OCI-LY3 (cell line): Measurements from ENCODE around the gene ADARB2.
A peak's percentile ranks its signal among the peaks of the same experiment; 100 is the strongest.

ENCODE experiments used
- H2AFZ ChIP-seq: fragments of 200-600, 300-600 bp; shearing (Covaris generic); 2 replicates; pipeline ENCODE4 v1.6.0; 2014; ENCODE audit warnings: antibody characterized with exemption, low read depth, low read length
- H3K27ac ChIP-seq: fragments of 200-600, 300-600 bp; sonication (generic); 2 replicates; pipeline ENCODE4 v1.5.1; 2014; ENCODE audit warnings: mild to moderate bottlenecking, low read length, moderate library complexity, mixed read lengths
- H3K27me3 ChIP-seq: fragments of 200-600, 300-600 bp; sonication (generic); 2 replicates; pipeline ENCODE4 v1.6.1; 2014; ENCODE audit warnings: low read depth, low read length, mixed read lengths
- H3K36me3 ChIP-seq: fragments of 200-600, 300-600 bp; sonication (generic); replicated peaks from 2 replicates; pipeline ENCODE3; 2014; ENCODE audit warnings: low read depth, low read length, mixed read lengths
- H3K4me1 ChIP-seq: fragments of 300-600, 200-600 bp; sonication (generic); 2 replicates; pipeline ENCODE4 v1.6.1; 2014; ENCODE audit warnings: low read length, mixed read lengths
- H3K4me2 ChIP-seq: fragments of 200-600, 300-600 bp; sonication (generic); 2 replicates; pipeline ENCODE4 v1.6.1; 2014; ENCODE audit warnings: low read length, mixed read lengths
- H3K4me3 ChIP-seq: fragments of 300-600, 200-600 bp; sonication (generic); 2 replicates; pipeline ENCODE4 v1.5.1; 2014; ENCODE audit warnings: antibody characterized with exemption, mild to moderate bottlenecking, low read length, moderate library complexity
- H3K79me2 ChIP-seq: fragments of 300-600, 200-600 bp; shearing (Covaris generic); 2 replicates; pipeline ENCODE4 v1.6.1; 2014; ENCODE audit warnings: mild to moderate bottlenecking, low read length, mixed read lengths
- H3K9ac ChIP-seq: fragments of 300-600, 200-600 bp; shearing (Covaris generic); 2 replicates; pipeline ENCODE4 v1.6.0; 2014; ENCODE audit warnings: mild to moderate bottlenecking, low read length, moderate library complexity
- H3K9me3 ChIP-seq: fragments of 200-600, 300-600 bp; shearing (Covaris generic); 2 replicates; pipeline ENCODE4 v1.6.1; 2014; ENCODE audit warnings: low read length, mixed read lengths; ENCODE audit not compliant: insufficient read depth
- H4K20me1 ChIP-seq: fragments of 200-600, 300-600 bp; sonication (generic); 2 replicates; pipeline ENCODE4 v1.6.1; 2016; ENCODE audit warnings: low read length, mixed read lengths; ENCODE audit not compliant: insufficient read depth
- EZH2phosphoT487 ChIP-seq: fragments of 200-600 bp; shearing (Covaris generic); IDR thresholded peaks from 2 replicates; pipeline ENCODE4 v1.6.1; 2018; ENCODE audit warnings: antibody characterized with exemption, mixed run types, low read depth
- TF ChIP-seq, protein P1 (sequence below): fragments of 200-600, 300-600 bp; sonication (generic); IDR thresholded peaks from 2 replicates; pipeline ENCODE4 v1.5.1; 2014; ENCODE audit warnings: antibody characterized with exemption, low read length, low read depth

ADARB2 gene

DNA sequence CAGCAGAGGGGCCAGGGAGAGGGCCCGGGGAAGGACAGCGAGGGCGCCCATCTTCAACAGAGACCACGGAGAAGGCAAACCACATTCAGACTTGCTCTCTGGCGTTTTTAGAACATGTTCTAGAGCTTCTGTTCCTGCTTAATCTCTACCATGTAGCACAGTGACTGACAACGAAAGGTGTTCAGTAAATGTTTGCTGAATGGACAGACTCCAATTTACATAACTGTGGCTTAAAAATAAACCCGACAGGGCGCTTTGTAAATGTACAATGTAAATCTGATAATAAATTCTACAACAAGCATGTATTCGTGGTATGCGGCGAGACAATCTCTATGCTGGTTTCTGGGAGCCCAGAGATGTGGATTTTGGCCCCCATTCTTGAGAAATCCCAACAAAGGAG lies 10.5 kb downstream of the ADARB2 start:
- Histone ChIP-seq H3K9me3 (no peaks in the 10 kb centered on the region), H3K27ac (no peak overlapping the region), H3K4me1 (no peaks in the 10 kb centered on the region), H3K4me3 (no peak overlapping the region), H3K4me2 (no peak overlapping the region), H3K27me3 (no peaks in the 10 kb centered on the region), H2AFZ (no peak overlapping the region), H3K79me2 (no peaks in the 10 kb centered on the region), H3K36me3 (no peaks in the 10 kb centered on the region), H4K20me1 (no peaks in the 10 kb centered on the region), H3K9ac (no peak overlapping the region)
- TF ChIP-seq EZH2phosphoT487, result no peak
- TF ChIP-seq, protein P1, sequence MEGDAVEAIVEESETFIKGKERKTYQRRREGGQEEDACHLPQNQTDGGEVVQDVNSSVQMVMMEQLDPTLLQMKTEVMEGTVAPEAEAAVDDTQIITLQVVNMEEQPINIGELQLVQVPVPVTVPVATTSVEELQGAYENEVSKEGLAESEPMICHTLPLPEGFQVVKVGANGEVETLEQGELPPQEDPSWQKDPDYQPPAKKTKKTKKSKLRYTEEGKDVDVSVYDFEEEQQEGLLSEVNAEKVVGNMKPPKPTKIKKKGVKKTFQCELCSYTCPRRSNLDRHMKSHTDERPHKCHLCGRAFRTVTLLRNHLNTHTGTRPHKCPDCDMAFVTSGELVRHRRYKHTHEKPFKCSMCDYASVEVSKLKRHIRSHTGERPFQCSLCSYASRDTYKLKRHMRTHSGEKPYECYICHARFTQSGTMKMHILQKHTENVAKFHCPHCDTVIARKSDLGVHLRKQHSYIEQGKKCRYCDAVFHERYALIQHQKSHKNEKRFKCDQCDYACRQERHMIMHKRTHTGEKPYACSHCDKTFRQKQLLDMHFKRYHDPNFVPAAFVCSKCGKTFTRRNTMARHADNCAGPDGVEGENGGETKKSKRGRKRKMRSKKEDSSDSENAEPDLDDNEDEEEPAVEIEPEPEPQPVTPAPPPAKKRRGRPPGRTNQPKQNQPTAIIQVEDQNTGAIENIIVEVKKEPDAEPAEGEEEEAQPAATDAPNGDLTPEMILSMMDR, result no peak

DNA sequence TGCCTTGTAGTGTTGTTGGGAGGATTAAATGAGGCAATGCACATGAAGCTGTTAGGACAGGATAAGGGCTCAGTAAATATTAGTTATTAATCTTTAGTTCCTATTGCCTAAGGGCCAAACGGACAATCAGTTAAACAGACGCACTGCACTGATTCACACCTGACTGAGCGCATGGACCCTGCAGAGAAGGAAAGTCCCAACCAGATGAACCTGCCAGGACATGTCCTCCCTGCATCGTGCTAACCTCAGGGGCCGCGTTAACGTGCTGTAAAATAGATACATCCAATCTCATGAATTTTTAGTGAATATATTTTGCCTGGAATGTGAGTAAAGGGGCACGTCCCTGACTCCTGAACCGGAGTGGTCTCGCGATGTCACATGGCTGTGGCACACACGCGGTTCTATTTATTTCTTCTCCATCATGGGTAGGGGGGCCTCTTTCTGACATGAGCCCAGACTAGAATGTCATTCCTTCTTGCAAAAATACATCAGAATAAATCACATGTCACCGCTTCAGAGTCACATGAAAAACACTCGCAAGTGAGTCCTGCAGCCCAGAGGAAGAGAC lies 12.3 kb downstream of the ADARB2 start:
- H3K27me3 ChIP-seq, result no peaks in the 10 kb centered on the region
- H3K9ac ChIP-seq, result no peak overlapping the region
- H4K20me1 ChIP-seq, result no peaks in the 10 kb centered on the region
- H3K4me1 ChIP-seq, result no peaks in the 10 kb centered on the region
- no peaks in the 10 kb centered on the region for H3K36me3 ChIP-seq
- no peak overlapping the region for H3K27ac ChIP-seq
- no peak overlapping the region for H3K4me3 ChIP-seq
- H3K79me2 ChIP-seq, result no peaks in the 10 kb centered on the region
- no peak overlapping the region for H3K4me2 ChIP-seq
- H2AFZ ChIP-seq, result no peak overlapping the region
- TF ChIP-seq, protein P1, result no peak
- no peak for TF ChIP-seq EZH2phosphoT487
- H3K9me3 ChIP-seq, result no peaks in the 10 kb centered on the region

DNA sequence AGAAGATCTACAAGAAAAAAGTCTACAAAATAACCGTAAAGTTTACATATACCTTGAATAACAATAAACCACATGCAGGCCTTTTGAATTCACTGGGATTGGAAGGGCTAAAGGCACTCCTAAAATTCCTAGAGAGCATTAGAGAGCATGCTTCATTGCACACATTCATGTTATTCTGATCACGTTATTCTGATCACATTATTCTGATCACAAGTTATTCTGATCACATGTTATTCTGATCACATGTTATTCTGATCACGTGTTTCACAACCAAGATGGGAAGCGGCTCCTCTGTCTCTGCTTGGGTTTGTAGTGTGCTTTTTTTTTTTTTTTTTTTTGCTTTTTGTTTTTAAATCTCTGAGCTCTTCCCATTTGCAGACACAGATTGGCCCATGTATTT lies 20.5 kb downstream of the ADARB2 start:
- Histone ChIP-seq H3K4me1 (no peaks in the 10 kb centered on the region), H3K36me3 (no peaks in the 10 kb centered on the region), H3K4me2 (no peak overlapping the region), H4K20me1 (no peaks in the 10 kb centered on the region), H3K79me2 (no peaks in the 10 kb centered on the region), H2AFZ (no peak overlapping the region), H3K9me3 (no peaks in the 10 kb centered on the region), H3K9ac (no peak overlapping the region), H3K4me3 (no peak overlapping the region), H3K27ac (no peak overlapping the region), H3K27me3 (no peaks in the 10 kb centered on the region)
- TF ChIP-seq EZH2phosphoT487, result no peak
- TF ChIP-seq, protein P1, result no peak

DNA sequence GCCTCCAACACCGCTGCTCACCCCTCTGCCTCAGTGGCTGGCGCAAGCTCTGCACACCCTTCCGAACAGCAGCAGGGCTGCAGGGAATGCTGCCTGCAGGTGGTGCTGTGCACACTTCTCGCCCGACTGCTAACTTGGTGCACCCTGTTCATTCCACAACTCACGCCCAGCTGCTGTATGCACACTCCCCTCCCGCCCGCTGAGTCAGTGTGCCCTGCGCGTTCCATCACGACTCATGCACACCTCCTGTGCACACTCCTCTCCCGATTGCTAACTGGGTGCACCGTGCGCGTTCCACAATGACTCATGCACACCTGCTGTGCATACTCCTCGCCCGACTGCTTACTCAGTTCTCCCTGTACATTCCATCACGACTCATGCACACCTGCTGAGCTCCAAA lies 21.5 kb downstream of the ADARB2 start:
- Histone ChIP-seq H3K9me3 (no peaks in the 10 kb centered on the region), H3K4me3 (no peak overlapping the region), H3K9ac (no peak overlapping the region), H4K20me1 (no peaks in the 10 kb centered on the region), H2AFZ (no peak overlapping the region), H3K27ac (no peak overlapping the region), H3K4me2 (no peak overlapping the region), H3K36me3 (no peaks in the 10 kb centered on the region), H3K79me2 (no peaks in the 10 kb centered on the region), H3K4me1 (no peaks in the 10 kb centered on the region), H3K27me3 (no peaks in the 10 kb centered on the region)
- no peak for TF ChIP-seq EZH2phosphoT487
- TF ChIP-seq, protein P1, result peak; percentile 9; the same call in 1 of the 2 replicates
